Epithelial cell of prostate (primary cell): ENCODE measurements around the gene BCAP31.

Experiments
- DNase-seq: peaks from one replicate; pipeline ENCODE4 v3.0.0-alpha.2; 2011; ENCODE audit warnings: low read depth, low spot score
- H3K27ac ChIP-seq: fragments of 450-650 bp; 2 replicates; pipeline ENCODE4 v1.5.1; 2017; ENCODE audit warnings: mild to moderate bottlenecking

BCAP31 gene

DNA sequence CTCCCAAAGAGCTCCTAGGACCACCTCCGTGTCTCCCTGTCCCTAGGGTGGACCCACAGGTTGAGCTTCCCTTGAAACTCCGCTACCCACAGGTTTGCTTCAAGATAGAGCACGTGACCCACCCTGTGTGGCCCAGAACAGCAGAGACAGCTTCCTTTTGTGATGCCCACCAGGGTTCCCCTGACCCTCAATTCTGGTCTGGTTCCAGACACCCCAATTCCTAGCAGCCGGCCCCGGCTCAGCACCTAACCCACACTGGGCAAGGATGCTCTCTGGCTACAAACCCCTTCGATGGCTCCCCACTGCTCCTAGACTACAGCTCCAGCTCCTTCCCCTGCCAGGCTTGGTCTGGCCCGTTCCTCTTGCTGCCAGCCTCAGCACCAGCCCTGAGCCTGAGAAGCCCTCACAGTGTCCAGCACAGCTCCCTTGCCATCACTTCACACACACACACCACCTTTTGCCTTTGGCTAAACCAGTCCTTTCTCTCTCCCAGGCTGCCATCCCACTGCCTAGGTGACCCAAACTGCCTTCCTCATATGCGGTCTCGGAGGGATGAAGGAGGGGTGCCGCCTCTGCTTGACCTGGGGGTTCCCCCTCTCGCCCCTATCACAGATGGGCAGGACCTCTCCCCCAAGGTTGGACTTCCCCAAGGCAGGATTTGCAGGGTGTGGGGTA lies 56.8 kb downstream of the BCAP31 start:
- no peak overlapping the region for H3K27ac ChIP-seq
- no peak for DNase-seq

DNA sequence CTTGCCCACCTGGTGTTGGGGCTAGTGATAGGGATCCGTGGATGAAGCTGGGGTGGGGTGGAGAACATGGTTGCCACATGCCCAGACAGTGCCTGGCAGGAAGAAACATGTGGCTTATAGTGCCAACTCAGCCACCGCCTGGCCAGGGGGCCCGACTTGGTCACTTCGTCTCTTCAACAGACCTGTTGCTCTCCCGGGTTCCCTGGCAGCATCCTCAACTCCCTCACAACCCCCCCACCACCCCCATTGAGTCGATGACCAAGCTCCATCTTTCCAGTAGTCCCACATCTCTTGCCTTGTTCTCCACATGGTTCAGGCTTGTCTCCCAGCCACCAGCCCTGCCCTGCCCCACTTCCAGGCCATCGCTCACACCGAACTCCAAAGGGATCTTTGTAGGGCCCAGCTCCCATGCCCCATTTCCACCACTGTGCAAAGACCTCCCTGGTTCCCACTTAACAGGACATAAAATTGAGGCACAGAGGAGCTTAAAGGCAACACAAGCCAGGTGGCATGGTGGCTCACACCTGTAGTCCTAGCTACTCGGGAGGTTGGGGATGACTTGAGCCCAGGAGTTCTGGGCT lies 58.4 kb downstream of the BCAP31 start:
- H3K27ac ChIP-seq, result no peak overlapping the region
- DNase-seq, result no peak

DNA sequence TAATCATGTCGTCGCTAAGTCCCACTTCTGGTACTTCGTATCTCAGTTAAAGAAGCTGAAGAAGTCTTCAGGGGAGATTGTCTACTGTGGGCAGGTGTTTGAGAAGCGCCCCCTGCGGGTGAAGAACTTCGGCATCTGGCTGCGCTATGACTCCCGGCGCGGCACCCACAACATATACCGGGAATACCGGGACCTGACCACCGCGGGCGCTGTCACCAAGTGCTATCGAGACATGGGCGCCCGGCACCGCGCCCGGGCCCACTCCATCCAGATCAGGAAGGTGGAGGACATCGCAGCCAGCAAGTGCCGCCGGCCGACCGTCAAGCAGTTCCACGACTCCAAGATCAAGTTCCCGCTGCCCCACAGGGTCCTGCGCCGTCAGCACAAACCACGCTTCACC lies 61.9 kb downstream of the BCAP31 start:
- DNase-seq, result no peak
- H3K27ac ChIP-seq, result no peak overlapping the region

DNA sequence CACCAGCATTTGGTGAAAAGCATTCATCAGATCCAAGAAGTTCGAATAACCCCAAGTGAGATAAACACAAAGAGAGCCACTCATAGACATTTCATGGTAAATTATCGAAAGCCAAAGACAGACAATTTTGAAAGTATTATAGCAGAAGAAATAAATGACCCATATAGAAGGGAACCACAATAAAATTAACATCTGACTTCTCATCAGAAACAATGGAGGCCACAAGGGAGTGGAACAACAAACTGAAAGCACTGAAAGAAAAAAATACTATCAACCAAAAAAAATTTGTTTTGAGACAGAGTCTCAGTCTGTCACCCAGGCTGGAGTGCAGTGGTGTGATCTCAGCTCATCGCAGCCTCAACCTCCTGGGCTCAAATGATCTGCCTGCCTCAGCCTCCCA lies 64.9 kb downstream of the BCAP31 start:
- H3K27ac ChIP-seq, result no peak overlapping the region
- no peak for DNase-seq

DNA sequence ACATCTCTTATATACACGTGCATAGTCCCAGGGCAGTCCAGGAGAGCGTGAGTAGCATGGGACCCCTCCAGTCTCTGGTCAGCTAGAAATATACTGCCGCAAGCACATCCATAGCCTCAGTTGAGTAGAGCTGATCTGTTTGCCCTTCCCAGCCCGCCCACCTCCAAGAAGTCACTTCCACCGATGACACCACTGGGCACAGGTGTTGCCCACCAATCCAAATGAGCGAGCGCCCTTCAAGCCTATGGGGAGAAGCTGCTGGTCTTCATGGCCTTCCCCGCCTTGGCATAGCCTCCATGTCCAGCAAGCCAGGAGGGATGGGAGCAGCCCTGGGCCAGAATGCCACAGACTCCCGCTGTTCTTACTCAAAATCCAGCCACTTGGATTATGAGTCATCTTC lies 67.0 kb downstream of the BCAP31 start:
- H3K27ac ChIP-seq, result no peak overlapping the region
- DNase-seq, result no peak

DNA sequence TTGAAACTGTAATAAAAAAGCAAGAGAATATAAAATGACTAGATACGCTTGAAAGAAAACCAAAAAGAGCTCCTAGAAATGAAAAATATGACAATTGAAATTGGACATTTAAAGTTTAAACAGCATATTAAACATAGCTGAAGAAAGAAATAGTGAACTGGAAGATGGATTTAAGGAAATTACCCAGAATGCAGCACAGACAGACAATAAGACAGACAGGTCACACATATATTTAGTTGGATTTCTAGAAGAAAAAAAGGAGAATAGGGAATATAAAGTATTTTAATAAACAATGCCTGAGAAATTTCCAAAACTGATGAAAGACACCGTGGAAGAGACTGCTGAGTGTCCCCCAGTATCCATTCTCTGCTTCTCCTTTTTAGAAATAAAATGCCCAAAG lies 70.6 kb downstream of the BCAP31 start:
- H3K27ac ChIP-seq, result no peak overlapping the region
- no peak for DNase-seq

DNA sequence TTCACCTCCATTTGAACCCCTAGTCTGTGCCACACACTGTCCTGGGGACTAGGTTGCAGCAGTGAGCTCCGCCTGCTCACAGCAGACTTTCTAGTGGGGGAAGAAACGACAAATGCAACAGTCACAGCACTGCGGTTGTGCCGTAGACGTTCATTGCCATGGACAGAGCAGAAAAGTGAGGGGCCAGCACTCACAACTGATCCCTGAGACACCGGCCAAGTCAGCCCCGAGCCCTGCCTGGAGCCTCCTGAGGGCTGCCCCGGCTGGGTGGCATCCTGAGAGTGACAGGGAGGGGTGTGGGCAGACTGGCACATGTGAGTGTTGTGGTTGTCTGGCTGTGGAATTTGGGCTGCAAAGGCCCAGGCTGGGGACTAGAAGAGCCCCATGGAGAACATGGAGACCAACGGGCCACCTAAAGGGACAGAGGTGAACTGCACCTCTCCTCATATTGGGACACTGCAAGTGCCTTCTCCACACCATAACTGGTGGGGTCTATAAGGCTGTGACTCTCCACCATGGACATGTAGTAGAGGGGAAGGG lies 72.6 kb downstream of the BCAP31 start:
- DNase-seq, result no peak
- H3K27ac ChIP-seq, result no peak overlapping the region

DNA sequence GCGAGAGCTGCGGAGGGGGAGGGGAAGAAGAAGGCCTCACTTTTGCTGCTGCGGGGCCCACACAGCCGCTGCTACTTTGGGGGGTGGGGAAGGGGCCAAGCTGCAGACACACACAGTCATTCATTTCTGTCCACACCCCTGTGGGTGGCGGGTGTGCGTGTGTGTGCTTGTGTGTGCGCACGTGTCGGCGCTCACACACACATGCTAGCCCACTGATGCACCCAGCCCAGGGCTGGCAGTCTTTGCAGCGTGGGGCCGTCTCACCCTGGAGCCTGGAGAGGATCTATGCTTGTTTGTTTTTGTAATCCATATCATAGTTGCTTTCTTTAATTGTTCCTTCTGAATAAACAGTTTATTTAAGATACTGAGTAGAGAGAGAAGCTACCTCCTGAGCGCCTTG lies 73.2 kb downstream of the BCAP31 start:
- no peak for DNase-seq
- H3K27ac ChIP-seq, result no peak overlapping the region
